K562 (cell line): ENCODE data around the gene WDR45. TPM values are rescaled to one million over a fixed set of nuclear protein-coding genes. Genes with fewer than 3 reads are reported as not detected.
A peak's percentile ranks its signal among the peaks of the same experiment; 100 is the strongest.

Experiments used
- BCOR ChIP-seq: fragments of 450-650 bp; IDR thresholded peaks from 2 replicates; pipeline ENCODE4 v1.6.1; 2016
- BRD4 ChIP-seq: fragments of 200-600 bp; sonication (generic); IDR thresholded peaks from 2 replicates; pipeline ENCODE4 v1.6.1; 2017; ENCODE audit warnings: inconsistent platforms
- CREB3 ChIP-seq: fragments of 450-650 bp; conservative IDR thresholded peaks from 2 replicates; pipeline ENCODE4 v1.6.1; 2016; ENCODE audit warnings: missing genetic modification characterization, low read depth, mild to moderate bottlenecking, missing compliant biosample characterization, moderate library complexity
- DPF2 ChIP-seq: fragments of 450-650 bp; IDR thresholded peaks from 2 replicates; pipeline ENCODE4 v1.6.1; 2016
- EGR1 ChIP-seq: fragments of 450-650 bp; conservative IDR thresholded peaks from 2 replicates; pipeline ENCODE4 v1.6.1; 2017; ENCODE audit warnings: mild to moderate bottlenecking
- ELF1 ChIP-seq: fragments of 200-800 bp; sonication (Bioruptor generic); IDR thresholded peaks from 2 replicates; pipeline ENCODE4 v1.6.1; 2016; ENCODE audit warnings: missing genetic modification characterization, missing compliant biosample characterization
- FOXJ3 ChIP-seq: sonication (generic); formaldehyde crosslinking; IDR thresholded peaks from 2 replicates; pipeline ENCODE4 v1.4.0; 2020; ENCODE audit warnings: mild to moderate bottlenecking, missing genetic modification reagents
- ID3 ChIP-seq, 2 experiments: fragments of 250-450 bp in 1 of 2; fragments of 450-650 bp in 1 of 2; sonication (Bioruptor Pico) in 1 of 2; IDR thresholded peaks; 2 replicates each; pipeline versions ENCODE4 v1.6.1 to v1.8.0; 2016 to 2021; ENCODE audit warnings: mild to moderate bottlenecking in 2 of 2, moderate library complexity in 2 of 2, missing compliant biosample characterization in 1 of 2, missing genetic modification characterization in 1 of 2
- MAFK ChIP-seq: IDR thresholded peaks from 2 replicates; pipeline ENCODE4 v1.6.1; 2011; ENCODE audit warnings: low read length, improper control_type of control experiment
- MTA2 ChIP-seq: fragments of 450-650 bp; IDR thresholded peaks from 2 replicates; pipeline ENCODE4 v1.6.1; 2016; ENCODE audit warnings: low read depth
- PHF21A ChIP-seq: fragments of 450-650 bp; IDR thresholded peaks from 2 replicates; pipeline ENCODE4 v1.6.1; 2017; ENCODE audit warnings: low read depth, borderline replicate concordance
- PHF8 ChIP-seq: fragments of 200-600 bp; sonication (generic); IDR thresholded peaks from 2 replicates; pipeline ENCODE4 v1.6.1; 2012; ENCODE audit warnings: mixed run types, mild to moderate bottlenecking, inconsistent platforms, low read length, moderate library complexity, borderline replicate concordance
- POLR2AphosphoS2 ChIP-seq: IDR thresholded peaks from 2 replicates; pipeline ENCODE4 v1.6.1; 2012; ENCODE audit warnings: low read length, improper control_type of control experiment
- POLR3A ChIP-seq: IDR thresholded peaks from 2 replicates; pipeline ENCODE4 v1.6.1; 2011; ENCODE audit warnings: borderline replicate concordance, mild to moderate bottlenecking, moderate library complexity; ENCODE audit not compliant: insufficient read length, insufficient read depth; ENCODE audit errors: extremely low read depth
- SAP30 ChIP-seq: fragments of 200-600 bp; sonication (generic); IDR thresholded peaks from 2 replicates; pipeline ENCODE4 v1.6.1; 2012; ENCODE audit warnings: borderline replicate concordance, low read depth, mild to moderate bottlenecking, moderate library complexity, low read length, control low read depth, inconsistent platforms; ENCODE audit not compliant: insufficient read depth, poor library complexity, severe bottlenecking
- SP2 ChIP-seq: IDR thresholded peaks from 2 replicates; pipeline ENCODE4 v1.6.1; 2011; ENCODE audit warnings: mild to moderate bottlenecking, low read depth, low read length, moderate library complexity; ENCODE audit not compliant: poor library complexity, severe bottlenecking; ENCODE audit errors: extremely low read depth
- THRA ChIP-seq: fragments of 450-650 bp; IDR thresholded peaks from 2 replicates; pipeline ENCODE4 v1.6.1; 2017; ENCODE audit warnings: mild to moderate bottlenecking, moderate library complexity
- ZNF24 ChIP-seq: fragments of 450-650 bp; IDR thresholded peaks from 2 replicates; pipeline ENCODE4 v1.6.1; 2016
- ZNF316 ChIP-seq: fragments of 450-650 bp; IDR thresholded peaks from 2 replicates; pipeline ENCODE4 v1.6.1; 2016
- ZNF609 ChIP-seq: sonication (generic); formaldehyde crosslinking; IDR thresholded peaks from 2 replicates; pipeline ENCODE4 v1.8.1; 2023; ENCODE audit warnings: missing genetic modification reagents, mild to moderate bottlenecking, borderline replicate concordance
- polyA plus RNA-seq, 8 experiments: library from polyadenylated mRNA; depleted of rRNA in 4 of 8; stranded (reverse) in 5 of 8; unstranded in 3 of 8; fragments of >200 nt; fragmentation: Nextera tagmentation in 2 of 8; fragmentation: Illumina TruSeq in 1 of 8; extraction: Ambion mirVana in 2 of 8; extraction: Trizol in 1 of 8; gene quantifications; 2 replicates each; pipeline versions ENCODE4 v1.2.1 to v1.2.3, GENCODE V29; 2011 to 2014; ENCODE audit warnings: inconsistent platforms in 1 of 8, missing spikeins in 1 of 8
- total RNA-seq, 7 experiments: library from RNA; depleted of rRNA in 6 of 7; stranded (reverse); fragments of >200 nt in 6 of 7; fragmentation: Illumina TruSeq in 2 of 7; extraction: Trizol in 2 of 7; gene quantifications; 2 replicates each; pipeline versions ENCODE4 v1.2.1 to v1.2.3, GENCODE V29; 2011 to 2021; ENCODE audit warnings: low replicate concordance in 1 of 7
- TF ChIP-seq, protein P1 (sequence below): fragments of 450-650 bp; IDR thresholded peaks from 2 replicates; pipeline ENCODE4 v1.6.1; 2016; ENCODE audit warnings: antibody characterized with exemption

The WDR45 gene
- total and polyA plus RNA-seq, 9 of the 15 experiments (the other 6 are each of a cell fraction or from before 2014, with no cell fraction given): 19.4 to 136 (median 59.7) TPM

- TF ChIP-seq POLR3A (no peak), PHF21A (no peak), SAP30 (no peak), ID3 (CRISPR knock-in tag; IDR thresholded peaks at IDR 0.05) (no peak), ID3 (tag; IDR thresholded peaks at IDR 0.05) (no peak), SP2 (no peak), PHF8 (no peak), BCOR (0 out of 2 replicates have a peak, but pooled peaks have one; percentile 11), CREB3 (tag) (no peak), POLR2AphosphoS2 (no peak), MTA2 (no peak), EGR1 (no peak), THRA (no peak), BRD4 (no peak), DPF2 (peak; percentile 86), ZNF316 (peak; percentile 75), FOXJ3 (no peak), ZNF609 (no peak), ELF1 (tag) (no peak), MAFK (peak; percentile 28; the same call in 1 of the 2 replicates), ZNF24 (no peak)
- TF ChIP-seq, protein P1, sequence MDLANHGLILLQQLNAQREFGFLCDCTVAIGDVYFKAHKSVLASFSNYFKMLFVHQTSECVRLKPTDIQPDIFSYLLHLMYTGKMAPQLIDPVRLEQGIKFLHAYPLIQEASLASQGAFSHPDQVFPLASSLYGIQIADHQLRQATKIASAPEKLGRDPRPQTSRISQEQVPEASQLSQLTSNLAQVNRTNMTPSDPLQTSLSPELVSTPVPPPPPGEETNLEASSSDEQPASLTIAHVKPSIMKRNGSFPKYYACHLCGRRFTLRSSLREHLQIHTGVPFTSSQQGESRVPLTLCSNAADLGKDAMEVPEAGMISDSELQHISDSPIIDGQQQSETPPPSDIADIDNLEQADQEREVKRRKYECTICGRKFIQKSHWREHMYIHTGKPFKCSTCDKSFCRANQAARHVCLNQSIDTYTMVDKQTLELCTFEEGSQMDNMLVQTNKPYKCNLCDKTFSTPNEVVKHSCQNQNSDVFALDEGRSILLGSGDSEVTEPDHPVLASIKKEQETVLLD: 0 out of 2 replicates have a peak, but pooled peaks have one; percentile 22
Observed at GRCh38 chrX:49089553-49089952, 9.9 kb upstream of the WDR45 start (continued).
